Inflammatory macrophage treated with lipopolysaccharide for 4 hours (primary cell): ENCODE results near the gene TMEM245.
A peak's percentile ranks its signal among the peaks of the same experiment; 100 is the strongest.

ENCODE experiments used
- DNase-seq: peaks from one replicate; pipeline ENCODE4 v3.0.0-alpha.2; 2020

The TMEM245 gene

GRCh38 chr9:109100543-109101201, 19.1 kb downstream of the TMEM245 start:
- no peak for DNase-seq

GRCh38 chr9:109098960-109099308, 20.8 kb downstream of the TMEM245 start:
- no peak for DNase-seq

- no peak for DNase-seq
Observed at GRCh38 chr9:109098171-109098959, 21.4 kb downstream of the TMEM245 start.

GRCh38 chr9:109097146-109097545, 22.6 kb downstream of the TMEM245 start:
- DNase-seq: no peak

- DNase-seq: no peak
Observed at GRCh38 chr9:109095321-109095720, 24.4 kb downstream of the TMEM245 start.

DNA sequence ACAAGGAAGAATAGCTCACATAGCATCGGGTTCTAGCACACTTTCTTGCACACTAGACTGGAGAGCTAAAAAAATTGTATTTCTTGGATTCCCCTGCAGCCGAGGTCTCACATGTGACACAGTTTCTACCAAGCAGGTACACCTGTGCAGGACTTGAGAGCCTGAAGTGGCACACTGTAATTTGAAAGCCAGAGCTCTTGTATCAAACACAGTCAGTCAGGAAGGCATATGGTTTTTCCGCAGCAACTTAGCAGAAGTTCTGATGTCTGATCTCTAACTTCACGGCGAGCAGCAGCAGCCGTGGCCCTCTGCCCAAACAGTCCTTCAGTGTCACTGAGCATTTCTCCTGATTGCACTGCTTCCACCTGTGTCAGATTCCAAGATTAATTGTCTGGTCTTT, 25.5 kb downstream of the TMEM245 start:
- no peak for DNase-seq

DNA sequence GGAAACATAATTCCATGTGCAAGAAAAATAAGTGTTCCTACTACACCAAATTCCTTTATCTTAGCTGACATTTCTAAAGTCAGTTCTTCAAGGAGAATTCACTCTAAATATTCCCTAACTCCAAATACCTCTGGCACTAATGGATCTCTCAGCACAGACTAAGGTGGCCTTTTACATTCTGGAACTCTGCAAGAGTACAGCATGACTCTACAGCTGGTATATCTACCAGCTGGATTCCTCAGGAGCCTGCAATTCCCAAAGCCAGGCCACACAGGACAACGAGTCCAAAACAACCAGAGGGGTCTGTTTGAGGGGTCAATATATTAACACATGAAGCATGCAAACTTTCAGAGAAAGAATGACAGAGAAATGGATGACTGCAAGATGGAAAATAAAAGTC, 27.2 kb downstream of the TMEM245 start:
- DNase-seq: no peak

GRCh38 chr9:109092051-109092580, 27.6 kb downstream of the TMEM245 start:
- no peak for DNase-seq

GRCh38 chr9:109088221-109088620, 31.5 kb downstream of the TMEM245 start:
- no peak for DNase-seq

- no peak for DNase-seq
Observed at GRCh38 chr9:109087795-109088194, 32.0 kb downstream of the TMEM245 start.

- peak; percentile 77 for DNase-seq
Observed at GRCh38 chr9:109086221-109086620, 33.5 kb downstream of the TMEM245 start.

GRCh38 chr9:109085510-109085909, 34.2 kb downstream of the TMEM245 start:
- DNase-seq: no peak

GRCh38 chr9:109083813-109084405, 35.8 kb downstream of the TMEM245 start:
- peak; percentile 21 for DNase-seq

DNA sequence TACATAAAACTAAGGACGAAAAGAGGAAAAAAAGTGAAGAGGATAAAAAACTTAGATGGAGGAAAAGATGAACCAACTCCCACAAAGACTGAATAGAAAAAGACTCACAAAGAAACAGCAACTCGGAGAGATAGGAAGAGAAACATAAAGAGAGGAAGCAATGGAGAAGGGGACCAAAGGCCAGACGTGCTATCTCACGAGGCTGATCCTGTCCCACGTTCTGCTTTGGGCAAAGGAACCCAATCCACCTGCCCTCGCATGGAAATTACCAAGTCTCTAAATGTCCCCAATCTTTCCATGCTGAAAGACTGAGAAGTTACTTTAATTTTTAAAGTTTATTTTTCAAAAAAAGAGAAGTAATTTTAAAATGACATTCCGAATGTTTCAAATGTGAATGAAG, 36.6 kb downstream of the TMEM245 start:
- no peak for DNase-seq

DNA sequence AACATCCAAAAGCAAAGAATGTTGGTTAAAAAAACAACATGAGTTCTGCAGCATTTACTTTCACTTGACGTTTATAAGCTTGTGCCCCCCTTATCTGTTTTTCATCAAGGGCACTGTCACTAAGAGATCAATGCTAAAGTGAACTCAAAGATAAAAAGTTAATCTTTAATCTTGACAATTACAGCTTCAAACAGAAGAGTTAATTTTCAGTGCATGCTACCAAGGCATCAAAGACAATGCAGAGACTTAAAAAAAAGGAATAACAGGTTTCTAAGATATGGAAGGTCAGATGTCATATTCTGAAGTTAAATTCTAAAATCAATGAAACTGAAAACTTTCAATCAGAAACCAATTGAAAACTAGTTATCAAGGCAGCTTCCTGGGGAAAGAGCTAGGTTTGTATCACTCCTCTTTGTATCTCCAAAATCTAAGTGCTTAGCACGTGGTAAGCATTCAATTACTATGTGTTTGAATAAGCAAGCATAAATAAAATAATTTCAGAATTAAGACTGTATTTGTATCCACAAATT, 37.6 kb downstream of the TMEM245 start:
- no peak for DNase-seq

GRCh38 chr9:109074236-109074889, 45.4 kb downstream of the TMEM245 start:
- no peak for DNase-seq

GRCh38 chr9:109072821-109073435, 46.8 kb downstream of the TMEM245 start:
- no peak for DNase-seq

- no peak for DNase-seq
Observed at GRCh38 chr9:109072133-109072692, 47.5 kb downstream of the TMEM245 start.

DNA sequence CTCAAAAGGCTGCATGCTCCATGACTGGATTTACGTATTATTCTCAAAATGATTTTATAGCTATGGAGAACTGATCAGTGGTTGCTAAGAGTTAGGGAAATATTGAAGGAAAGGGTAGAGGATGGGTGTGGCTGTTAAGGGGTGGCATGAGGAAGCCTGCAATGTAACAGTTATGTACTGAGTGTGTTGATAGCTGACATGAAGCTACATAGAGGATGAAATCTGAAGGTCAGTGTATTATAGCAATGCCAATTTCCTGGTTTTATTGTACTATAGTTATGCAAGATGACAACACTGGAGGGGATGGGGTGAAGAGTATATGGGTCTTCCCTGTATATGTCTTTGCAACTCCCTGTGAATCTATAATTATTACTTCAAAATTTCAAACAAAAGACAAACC, 51.0 kb downstream of the TMEM245 start:
- DNase-seq: no peak

DNA sequence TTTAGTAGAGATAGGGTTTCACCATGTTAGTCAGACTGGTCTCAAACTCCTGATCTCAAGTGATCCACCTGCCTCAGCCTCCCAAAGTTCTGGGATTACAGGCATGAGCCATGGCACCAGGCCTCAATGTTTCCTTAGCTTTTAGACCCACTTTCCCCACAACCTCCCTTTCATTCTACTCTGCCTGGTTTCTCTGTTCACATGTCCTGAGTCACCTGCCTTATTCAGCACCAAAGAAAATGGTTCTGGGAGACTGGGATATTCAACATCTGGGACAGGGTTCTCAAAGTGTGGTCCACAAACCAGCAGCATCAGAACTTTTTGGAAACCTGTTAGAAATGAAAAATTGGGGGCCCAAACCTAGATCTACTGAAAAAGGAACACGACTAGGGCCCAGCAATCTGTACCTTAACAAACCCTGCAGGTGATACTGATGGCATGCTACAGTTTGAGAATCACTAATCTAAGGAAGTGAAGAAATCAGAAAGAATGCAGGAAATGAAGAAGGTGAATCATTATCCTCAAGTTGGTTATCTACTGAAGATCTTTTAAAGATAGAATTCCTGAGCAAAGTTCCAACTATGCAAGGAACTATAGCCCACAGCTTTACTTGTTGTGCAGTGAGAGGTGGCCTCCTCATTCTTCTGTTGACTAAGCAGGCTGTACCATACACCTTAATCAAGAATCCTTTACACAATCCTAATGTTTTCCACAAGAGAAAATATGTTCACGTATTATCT, 54.6 kb downstream of the TMEM245 start:
- DNase-seq: no peak

DNA sequence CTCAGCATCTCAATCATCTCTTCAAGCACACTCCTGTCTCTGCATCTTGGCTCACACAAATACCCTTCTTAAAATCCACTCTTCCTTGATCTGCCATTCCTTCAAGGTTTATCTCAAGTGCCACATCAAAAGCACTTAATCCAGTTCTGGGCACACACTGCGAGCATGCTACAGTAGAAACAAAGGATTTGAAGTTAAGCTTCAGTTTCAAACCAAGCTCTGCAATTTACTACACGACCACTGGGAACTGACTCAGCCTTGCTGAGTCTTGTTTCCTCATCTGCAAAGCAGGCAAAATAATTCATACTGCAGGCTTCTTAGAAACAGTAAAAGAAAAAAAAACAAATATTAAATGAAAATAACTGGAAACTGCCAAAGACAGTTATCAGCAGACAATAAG, 56.0 kb downstream of the TMEM245 start:
- no peak for DNase-seq

- DNase-seq: no peak
Observed at GRCh38 chr9:109062543-109062942, 57.2 kb downstream of the TMEM245 start.
